Measurements from ENCODE around the gene CCDC116. TPM values are rescaled to one million over a fixed set of nuclear protein-coding genes. Genes with fewer than 3 reads are reported as not detected.

Gene CCDC116
- polyA plus RNA-seq, 1 donor from 2014 or later = 0.28 TPM

GRCh38 chr22:21674638-21675245, 42.2 kb downstream of the CCDC116 start:
- Histone ChIP-seq H3K36me3 (ENCODE audit: insufficient read depth, low read length) (peaks cover 6% of the 10 kb centered on the region), H3K9me3 (ENCODE audit: low read length) (no peaks in the 10 kb centered on the region), H3K9me2 (ENCODE audit: insufficient read depth, low read length) (no peaks in the 10 kb centered on the region), H3K27me3 (ENCODE audit: insufficient read depth, low read depth, low read length) (no peaks in the 10 kb centered on the region), H3K79me2 (replicated peaks; ENCODE audit: insufficient read depth, low read length) (no peaks in the 10 kb centered on the region), H3F3A (ENCODE audit: insufficient read depth, low read length, poor library complexity, severe bottlenecking) (no peaks in the 10 kb centered on the region), H2AFZ (ENCODE audit: low read depth, low read length) (no peak overlapping the region), H3K4me2 (ENCODE audit: low read length) (no peak overlapping the region), H3K4me3 (ENCODE audit: low read length) (no peak overlapping the region), H3K27ac (ENCODE audit: low read length) (no peak overlapping the region), H3K9ac (ENCODE audit: low read length) (no peak overlapping the region), H4K20me1 (ENCODE audit: insufficient read depth) (no peaks in the 10 kb centered on the region)
- TF ChIP-seq TAF1 (IDR thresholded peaks at IDR 0.05; ENCODE audit: low read depth) = no peak
- no peak for TF ChIP-seq SMC3 (conservative IDR thresholded peaks at IDR 0.05; ENCODE audit: poor library complexity)
- TF ChIP-seq RAD21 (conservative IDR thresholded peaks at IDR 0.05) = no peak
- no peak for TF ChIP-seq MXI1 (conservative IDR thresholded peaks at IDR 0.05; ENCODE audit: poor library complexity, severe bottlenecking)
- no peak for TF ChIP-seq POLR2AphosphoS5 (IDR thresholded peaks at IDR 0.05)
- no peak for TF ChIP-seq EZH2 (IDR thresholded peaks at IDR 0.05; ENCODE audit: borderline replicate concordance, insufficient read depth, low read length, poor library complexity, severe bottlenecking)
- no peak for TF ChIP-seq EP300 (conservative IDR thresholded peaks at IDR 0.05; ENCODE audit: poor library complexity, severe bottlenecking)
- TF ChIP-seq CTCF (IDR thresholded peaks at IDR 0.05; ENCODE audit: poor library complexity, severe bottlenecking) = no peak
- no peak for TF ChIP-seq REST (IDR thresholded peaks at IDR 0.05; ENCODE audit: borderline replicate concordance)

GRCh38 chr22:21677606-21678443, 45.3 kb downstream of the CCDC116 start:
- no peak for TF ChIP-seq REST (IDR thresholded peaks at IDR 0.05; ENCODE audit: borderline replicate concordance)
- no peak for TF ChIP-seq EP300 (conservative IDR thresholded peaks at IDR 0.05; ENCODE audit: poor library complexity, severe bottlenecking)
- TF ChIP-seq CTCF (IDR thresholded peaks at IDR 0.05; ENCODE audit: poor library complexity, severe bottlenecking) = no peak
- no peak for TF ChIP-seq RAD21 (conservative IDR thresholded peaks at IDR 0.05)
- TF ChIP-seq TAF1 (IDR thresholded peaks at IDR 0.05; ENCODE audit: low read depth) = no peak
- no peak for TF ChIP-seq SMC3 (conservative IDR thresholded peaks at IDR 0.05; ENCODE audit: poor library complexity)
- no peak for TF ChIP-seq MXI1 (conservative IDR thresholded peaks at IDR 0.05; ENCODE audit: poor library complexity, severe bottlenecking)
- no peak for TF ChIP-seq POLR2AphosphoS5 (IDR thresholded peaks at IDR 0.05)
- no peak for TF ChIP-seq EZH2 (IDR thresholded peaks at IDR 0.05; ENCODE audit: borderline replicate concordance, insufficient read depth, low read length, poor library complexity, severe bottlenecking)
- no peaks in the 10 kb centered on the region for H3K9me2 ChIP-seq (ENCODE audit: insufficient read depth, low read length)
- H3K27me3 ChIP-seq (ENCODE audit: insufficient read depth, low read depth, low read length) = no peaks in the 10 kb centered on the region
- no peak overlapping the region for H3K4me2 ChIP-seq (ENCODE audit: low read length)
- no peak overlapping the region for H3K27ac ChIP-seq (ENCODE audit: low read length)
- H3K79me2 ChIP-seq (replicated peaks; ENCODE audit: insufficient read depth, low read length) = no peaks in the 10 kb centered on the region
- H2AFZ ChIP-seq (ENCODE audit: low read depth, low read length) = no peak overlapping the region
- no peaks in the 10 kb centered on the region for H3K9me3 ChIP-seq (ENCODE audit: low read length)
- no peaks in the 10 kb centered on the region for H3K36me3 ChIP-seq (ENCODE audit: insufficient read depth, low read length)
- H3K4me3 ChIP-seq (ENCODE audit: low read length) = no peak overlapping the region
- H3K9ac ChIP-seq (ENCODE audit: low read length) = no peak overlapping the region
- H4K20me1 ChIP-seq (ENCODE audit: insufficient read depth) = no peaks in the 10 kb centered on the region
- H3F3A ChIP-seq (ENCODE audit: insufficient read depth, low read length, poor library complexity, severe bottlenecking) = no peaks in the 10 kb centered on the region
